DND-41 (cell line): ENCODE data around the gene CAMKMT.

Source experiments
- EZH2 ChIP-seq: IDR thresholded peaks from 3 replicates; pipeline ENCODE4 v1.6.1; 2012; ENCODE audit warnings: borderline replicate concordance, low read depth, mild to moderate bottlenecking, moderate library complexity, low read length, inconsistent platforms; ENCODE audit not compliant: severe bottlenecking
- TF ChIP-seq, protein P1 (sequence below): IDR thresholded peaks from 2 replicates; pipeline ENCODE4 v1.5.1; 2012; ENCODE audit warnings: borderline replicate concordance, low read length, moderate library complexity, mild to moderate bottlenecking; ENCODE audit not compliant: poor library complexity, severe bottlenecking; ENCODE audit errors: extremely low read depth

DNA sequence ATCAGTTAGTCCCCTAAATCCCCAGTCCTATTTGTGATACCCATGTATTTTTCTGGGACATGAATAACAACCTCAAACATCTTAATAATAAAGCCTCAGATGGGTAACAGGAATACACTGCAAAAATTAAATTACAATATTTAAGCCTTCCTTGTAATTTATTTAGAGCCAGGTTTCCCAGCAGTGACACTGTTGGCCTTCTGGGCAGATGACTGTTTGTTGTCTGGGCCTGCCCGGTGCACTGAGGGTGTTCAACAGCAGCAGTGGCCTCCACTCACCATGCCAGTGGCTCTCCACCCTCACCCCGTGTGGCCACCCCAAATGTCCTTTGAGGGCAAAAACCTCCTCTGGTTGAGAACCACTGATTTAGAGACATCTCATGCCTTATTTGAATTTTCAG lies 309.5 kb downstream of the CAMKMT start:
- TF ChIP-seq, protein P1, sequence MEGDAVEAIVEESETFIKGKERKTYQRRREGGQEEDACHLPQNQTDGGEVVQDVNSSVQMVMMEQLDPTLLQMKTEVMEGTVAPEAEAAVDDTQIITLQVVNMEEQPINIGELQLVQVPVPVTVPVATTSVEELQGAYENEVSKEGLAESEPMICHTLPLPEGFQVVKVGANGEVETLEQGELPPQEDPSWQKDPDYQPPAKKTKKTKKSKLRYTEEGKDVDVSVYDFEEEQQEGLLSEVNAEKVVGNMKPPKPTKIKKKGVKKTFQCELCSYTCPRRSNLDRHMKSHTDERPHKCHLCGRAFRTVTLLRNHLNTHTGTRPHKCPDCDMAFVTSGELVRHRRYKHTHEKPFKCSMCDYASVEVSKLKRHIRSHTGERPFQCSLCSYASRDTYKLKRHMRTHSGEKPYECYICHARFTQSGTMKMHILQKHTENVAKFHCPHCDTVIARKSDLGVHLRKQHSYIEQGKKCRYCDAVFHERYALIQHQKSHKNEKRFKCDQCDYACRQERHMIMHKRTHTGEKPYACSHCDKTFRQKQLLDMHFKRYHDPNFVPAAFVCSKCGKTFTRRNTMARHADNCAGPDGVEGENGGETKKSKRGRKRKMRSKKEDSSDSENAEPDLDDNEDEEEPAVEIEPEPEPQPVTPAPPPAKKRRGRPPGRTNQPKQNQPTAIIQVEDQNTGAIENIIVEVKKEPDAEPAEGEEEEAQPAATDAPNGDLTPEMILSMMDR, result no peak
- no peak for TF ChIP-seq EZH2
